ENCODE measurements around the gene RABEP2.

- TF ChIP-seq, protein P1, sequence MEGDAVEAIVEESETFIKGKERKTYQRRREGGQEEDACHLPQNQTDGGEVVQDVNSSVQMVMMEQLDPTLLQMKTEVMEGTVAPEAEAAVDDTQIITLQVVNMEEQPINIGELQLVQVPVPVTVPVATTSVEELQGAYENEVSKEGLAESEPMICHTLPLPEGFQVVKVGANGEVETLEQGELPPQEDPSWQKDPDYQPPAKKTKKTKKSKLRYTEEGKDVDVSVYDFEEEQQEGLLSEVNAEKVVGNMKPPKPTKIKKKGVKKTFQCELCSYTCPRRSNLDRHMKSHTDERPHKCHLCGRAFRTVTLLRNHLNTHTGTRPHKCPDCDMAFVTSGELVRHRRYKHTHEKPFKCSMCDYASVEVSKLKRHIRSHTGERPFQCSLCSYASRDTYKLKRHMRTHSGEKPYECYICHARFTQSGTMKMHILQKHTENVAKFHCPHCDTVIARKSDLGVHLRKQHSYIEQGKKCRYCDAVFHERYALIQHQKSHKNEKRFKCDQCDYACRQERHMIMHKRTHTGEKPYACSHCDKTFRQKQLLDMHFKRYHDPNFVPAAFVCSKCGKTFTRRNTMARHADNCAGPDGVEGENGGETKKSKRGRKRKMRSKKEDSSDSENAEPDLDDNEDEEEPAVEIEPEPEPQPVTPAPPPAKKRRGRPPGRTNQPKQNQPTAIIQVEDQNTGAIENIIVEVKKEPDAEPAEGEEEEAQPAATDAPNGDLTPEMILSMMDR (IDR thresholded peaks at IDR 0.05), result no peak
- TF ChIP-seq POLR2A (IDR thresholded peaks at IDR 0.05), result no peak
Measured at GRCh38 chr16:28900601-28901000, 24.4 kb downstream of the RABEP2 start.

Data from ovary (tissue), 3 donors.